Sigmoid colon (tissue), 7 donors: ENCODE measurements around the gene SLCO3A1. TPM values are rescaled to one million over a fixed set of nuclear protein-coding genes. Genes with fewer than 3 reads are reported as not detected.

Source experiments
- DNase-seq: peaks from one replicate; pipeline ENCODE4 v3.0.0-alpha.2; 2019
- H3K27ac ChIP-seq, 4 donors: fragments of 200-600 bp; sonication (generic); one replicate each; pipeline ENCODE4 v1.5.1; 2016 to 2019; ENCODE audit warnings: mild to moderate bottlenecking in 1 of 4
- H3K27me3 ChIP-seq, 3 donors: fragments of 200-600 bp; sonication (generic); one replicate each; pipeline ENCODE4 v1.5.1; 2019; ENCODE audit warnings: mild to moderate bottlenecking in 1 of 3
- H3K36me3 ChIP-seq, 4 donors: fragments of 200-600 bp; sonication (generic); one replicate each; pipeline ENCODE4 v1.5.1; 2016 to 2019
- H3K4me1 ChIP-seq, 4 donors: fragments of 200-600 bp; sonication (generic); one replicate each; pipeline ENCODE4 v1.5.1; 2017 to 2019
- H3K4me3 ChIP-seq, 4 donors: fragments of 200-600 bp; sonication (generic); one replicate each; pipeline ENCODE4 v1.5.1; 2017 to 2019; ENCODE audit warnings: mild to moderate bottlenecking in 2 of 4, moderate library complexity in 1 of 4
- H3K9me3 ChIP-seq, 4 donors: fragments of 200-600 bp in 3 of 4; sonication (generic) in 3 of 4; one replicate each; pipeline versions ENCODE4 v1.5.1 to v1.6.1; 2013 to 2019
- CTCF ChIP-seq, 4 experiments: fragments of 450-650 bp in 3 of 4; fragments of 200-600 bp in 1 of 4; IDR thresholded peaks; one replicate each; pipeline ENCODE4 v1.5.1; 2016 to 2019; ENCODE audit warnings: antibody characterized with exemption in 4 of 4, mild to moderate bottlenecking in 3 of 4, moderate library complexity in 2 of 4
- EP300 ChIP-seq, 4 donors: sonication (generic); formaldehyde crosslinking; IDR thresholded peaks; one replicate each; pipeline ENCODE4 v1.6.1; 2017; ENCODE audit warnings: antibody characterized with exemption in 4 of 4
- POLR2A ChIP-seq, 2 donors: fragments of 450-650 bp; IDR thresholded peaks; one replicate each; pipeline ENCODE4 v1.6.1; 2016; ENCODE audit warnings: antibody characterized with exemption in 2 of 2, mild to moderate bottlenecking in 2 of 2, moderate library complexity in 2 of 2
- POLR2AphosphoS5 ChIP-seq, 4 donors: sonication (generic); formaldehyde crosslinking; IDR thresholded peaks; one replicate each; pipeline ENCODE4 v1.6.1; 2017; ENCODE audit warnings: antibody characterized with exemption in 4 of 4
- WGBS, 2 donors: extraction: QIAGEN DNeasy Blood & Tissue Kit; methylation state at CpG; one replicate each; pipeline ENCODE4 v1.1.7; 2013; 5-methylcytosine and 5-hydroxymethylcytosine counted together
- intact Hi-C: fragments of 100-400 bp; cut with DNase I; formaldehyde crosslinking; loops from one replicate; pipeline ENCODE4 v1.15.1; 2023
- polyA plus RNA-seq, 3 donors: library from polyadenylated mRNA; stranded (reverse); fragments of 200-250 nt; gene quantifications; one replicate each; pipeline ENCODE4 v1.2.3, GENCODE V29; 2013
- total RNA-seq, 4 donors: library from RNA; depleted of rRNA; stranded (reverse); fragments of >200 nt; gene quantifications; one replicate each; pipeline ENCODE4 v1.1.0, GENCODE V29; 2016
- donor health status: healthy with polysubstance abuse.
- donor health status: Bipolar disorder and iron deficiency.
- donor health status: healthy.

SLCO3A1 gene
- total and polyA plus RNA-seq, 7 donors, result 1.4 to 10.5 (median 4.6) TPM

GRCh38 chr15:92073044-92073785 lies 219.7 kb downstream of the SLCO3A1 start:
- Histone ChIP-seq H3K27me3 (no peaks in the 10 kb centered on the region), H3K9me3 (no peaks in the 10 kb centered on the region), H3K27ac (no peak overlapping the region), H3K4me1 (no peaks in the 10 kb centered on the region), H3K36me3 (no peaks in the 10 kb centered on the region), H3K4me3 (no peak overlapping the region)
- no peak for DNase-seq
- no peak for TF ChIP-seq POLR2AphosphoS5 (IDR thresholded peaks at IDR 0.05)
- TF ChIP-seq POLR2A (IDR thresholded peaks at IDR 0.05), result no peak
- TF ChIP-seq CTCF (IDR thresholded peaks at IDR 0.05), result no peak
- no peak for TF ChIP-seq EP300 (IDR thresholded peaks at IDR 0.05)
- WGBS, 2 donors, result 79 to 87% methylated on average over 9 of the region's 9 CpGs
- intact Hi-C loops, result loop anchor here (10.0 kb wide), 1 partner anchor 218 kb away; the partner anchor contains the start of gene SLCO3A1

- no peak overlapping the region for H3K27ac ChIP-seq
- no peak overlapping the region for H3K4me3 ChIP-seq
- H3K27me3 ChIP-seq, result no peaks in the 10 kb centered on the region
- 76 to 85% methylated on average over 4 of the region's 4 CpGs for WGBS, 2 donors
- H3K9me3 ChIP-seq, result no peaks in the 10 kb centered on the region
- intact Hi-C loops, result loop anchor here (10.0 kb wide), 1 partner anchor 219 kb away; the partner anchor contains the start of gene SLCO3A1
- TF ChIP-seq POLR2A (IDR thresholded peaks at IDR 0.05), result no peak
- TF ChIP-seq CTCF (IDR thresholded peaks at IDR 0.05), result no peak
- no peak for TF ChIP-seq POLR2AphosphoS5 (IDR thresholded peaks at IDR 0.05)
- no peak for TF ChIP-seq EP300 (IDR thresholded peaks at IDR 0.05)
- H3K4me1 ChIP-seq, result no peaks in the 10 kb centered on the region
- DNase-seq, result no peak
- no peaks in the 10 kb centered on the region for H3K36me3 ChIP-seq
These were observed 220.6 kb downstream of the SLCO3A1 start for GRCh38 chr15:92074101-92074500.

GRCh38 chr15:92074646-92075045 lies 221.1 kb downstream of the SLCO3A1 start:
- H3K9me3 ChIP-seq, result no peaks in the 10 kb centered on the region
- TF ChIP-seq POLR2AphosphoS5 (IDR thresholded peaks at IDR 0.05) (no peak), CTCF (IDR thresholded peaks at IDR 0.05) (no peak), POLR2A (IDR thresholded peaks at IDR 0.05) (no peak), EP300 (IDR thresholded peaks at IDR 0.05) (no peak)
- H3K27ac ChIP-seq, result no peak overlapping the region
- DNase-seq, result no peak
- H3K27me3 ChIP-seq, result no peaks in the 10 kb centered on the region
- H3K4me3 ChIP-seq, result no peak overlapping the region
- no peaks in the 10 kb centered on the region for H3K4me1 ChIP-seq
- intact Hi-C loops, result loop anchor here (10.0 kb wide), 1 partner anchor 220 kb away; the partner anchor contains the start of gene SLCO3A1
- H3K36me3 ChIP-seq, result no peaks in the 10 kb centered on the region
- WGBS, 2 donors, result 35 to 44% methylated on average over 5 of the region's 5 CpGs

GRCh38 chr15:92075764-92076163 lies 222.3 kb downstream of the SLCO3A1 start:
- H3K9me3 ChIP-seq, result no peaks in the 10 kb centered on the region
- H3K4me1 ChIP-seq, result no peaks in the 10 kb centered on the region
- H3K36me3 ChIP-seq, result no peaks in the 10 kb centered on the region
- intact Hi-C loops, result loop anchor here (10.0 kb wide), 1 partner anchor 221 kb away; the partner anchor contains the start of gene SLCO3A1
- H3K27ac ChIP-seq, result no peak overlapping the region
- no peaks in the 10 kb centered on the region for H3K27me3 ChIP-seq
- no peak for DNase-seq
- H3K4me3 ChIP-seq, result no peak overlapping the region
- 74 to 82% methylated on average over 7 of the region's 7 CpGs for WGBS, 2 donors
- TF ChIP-seq CTCF (IDR thresholded peaks at IDR 0.05), result no peak
- no peak for TF ChIP-seq EP300 (IDR thresholded peaks at IDR 0.05)
- TF ChIP-seq POLR2A (IDR thresholded peaks at IDR 0.05), result no peak
- no peak for TF ChIP-seq POLR2AphosphoS5 (IDR thresholded peaks at IDR 0.05)
